GM18873 (cell line): ENCODE measurements around the gene SHLD3.
"Not testable (repeated sequence)": the region's sequence is repeated elsewhere in the genome, so short reads cannot be mapped to it uniquely, and the experiment has no call there.

ENCODE experiments used
- ATAC-seq: cut with Tn5 transposase; IDR thresholded peaks from one replicate; pipeline ENCODE4 v1.9.1; 2021; ENCODE audit warnings: mild to moderate bottlenecking, moderate library complexity, moderate number of reproducible peaks; ENCODE audit not compliant: unreplicated experiment, low FRiP score

The SHLD3 gene, protein sequence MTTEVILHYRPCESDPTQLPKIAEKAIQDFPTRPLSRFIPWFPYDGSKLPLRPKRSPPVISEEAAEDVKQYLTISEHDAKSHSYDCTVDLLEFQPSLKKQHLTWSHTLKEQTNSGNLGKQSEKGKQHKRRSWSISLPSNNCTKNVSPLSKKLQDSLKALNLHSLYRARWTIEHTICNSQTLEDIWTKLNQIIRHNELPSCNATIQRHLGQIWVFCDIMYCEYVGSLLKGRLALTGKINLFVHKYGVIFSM

DNA sequence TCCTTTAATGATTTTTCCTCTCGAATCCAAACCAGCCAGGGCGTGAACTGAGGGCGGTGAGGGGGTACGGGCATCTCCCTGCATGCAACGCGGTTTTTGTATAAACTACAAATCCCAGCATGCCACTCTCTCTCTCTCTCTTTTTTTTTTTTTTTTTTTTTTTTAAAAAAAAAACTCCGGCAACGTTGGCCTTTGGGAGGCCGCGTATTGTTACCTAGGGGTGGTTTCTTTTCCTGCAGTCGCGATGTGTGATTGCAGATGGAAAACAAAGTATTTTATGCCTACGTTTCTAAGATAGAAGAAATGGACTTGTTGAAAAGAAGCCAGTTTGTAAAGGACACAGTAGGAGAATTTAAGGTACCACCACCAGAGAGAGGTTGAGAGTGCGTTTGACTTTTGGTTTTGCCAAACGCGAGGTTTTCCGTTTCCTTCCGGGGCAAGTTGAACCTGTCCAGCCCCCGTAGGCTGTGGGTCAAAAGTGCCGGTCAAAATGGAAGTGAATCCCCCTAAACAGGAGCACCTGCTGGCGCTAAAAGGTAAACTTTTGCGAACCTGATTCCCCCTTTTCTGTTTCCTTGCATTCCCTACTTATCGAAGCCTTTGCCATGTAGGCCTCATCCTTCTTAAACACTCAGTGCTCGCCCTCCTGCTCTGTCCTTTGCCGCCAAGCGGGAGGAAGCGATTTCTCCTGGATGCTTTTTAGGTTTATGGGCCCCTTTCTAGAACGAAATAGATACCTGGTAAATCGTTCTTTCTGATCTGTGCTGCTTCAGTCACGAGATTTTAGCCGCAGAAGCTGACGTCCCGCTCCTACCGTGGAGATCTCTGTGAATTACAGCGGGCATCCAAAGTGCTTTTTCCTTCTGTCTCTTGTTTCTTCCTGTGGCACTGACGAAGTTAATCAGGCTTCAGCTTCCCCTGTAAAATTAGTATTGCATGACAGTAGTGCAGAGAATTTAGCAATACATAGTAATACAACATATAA lies at the start of gene SHLD3, which contains the start of gene TRAPPC13:
SHLD3 (plus strand) TSS at position 457 of the 985 bp plus-strand sequence. CDS start 4,561 bp downstream, outside the sequence.
TRAPPC13 (plus strand) TSS at position 457 of the 985 bp plus-strand sequence; CDS start at position 491, 34 bp downstream.
- ATAC-seq: peak; percentile 69

DNA sequence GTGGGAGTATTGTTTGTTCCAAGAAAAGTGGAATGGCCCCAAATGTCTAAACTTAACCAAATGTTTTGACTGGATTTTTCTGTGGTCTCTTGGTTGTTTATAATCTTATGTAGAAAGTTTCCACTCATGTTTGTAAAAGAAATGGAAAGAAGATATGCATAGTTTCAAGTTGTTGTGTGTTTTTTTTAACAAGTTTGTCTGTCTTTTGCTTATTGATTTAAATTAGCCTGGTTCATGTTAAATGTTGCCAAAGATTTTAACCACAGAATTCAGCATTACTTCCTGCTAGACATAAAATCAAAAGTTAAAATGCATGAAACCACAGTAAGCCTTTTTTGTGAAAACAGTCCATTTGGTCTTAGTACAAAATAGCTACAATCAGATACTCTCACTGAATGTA lies 47.7 kb upstream of the SHLD3 start:
- ATAC-seq: no peak

GRCh38 chr5:65588694-65589093 lies 36.1 kb upstream of the SHLD3 start:
- ATAC-seq: no peak

DNA sequence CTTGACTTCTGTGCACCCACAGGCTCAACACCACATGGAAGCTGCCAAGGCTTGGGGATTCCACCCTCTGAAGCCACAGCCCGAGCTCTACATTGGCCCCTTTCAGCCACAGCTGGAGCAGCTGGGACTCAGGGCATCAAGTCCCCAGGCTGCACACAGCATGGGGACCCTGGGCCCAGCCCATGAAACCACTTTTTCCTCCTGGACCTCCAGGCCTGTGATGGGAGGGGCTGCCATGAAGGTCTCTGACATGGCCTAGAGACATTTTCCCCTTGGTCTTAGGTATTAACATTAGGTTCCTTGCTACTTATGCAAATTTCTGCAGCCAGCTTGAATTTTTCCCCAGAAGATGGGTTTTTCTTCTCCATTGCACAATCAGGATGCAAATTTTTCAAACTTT lies 23.1 kb upstream of the SHLD3 start:
- ATAC-seq: not testable (repeated sequence)

- no peak for ATAC-seq
Observed at GRCh38 chr5:65611524-65611923, 13.3 kb upstream of the SHLD3 start.

DNA sequence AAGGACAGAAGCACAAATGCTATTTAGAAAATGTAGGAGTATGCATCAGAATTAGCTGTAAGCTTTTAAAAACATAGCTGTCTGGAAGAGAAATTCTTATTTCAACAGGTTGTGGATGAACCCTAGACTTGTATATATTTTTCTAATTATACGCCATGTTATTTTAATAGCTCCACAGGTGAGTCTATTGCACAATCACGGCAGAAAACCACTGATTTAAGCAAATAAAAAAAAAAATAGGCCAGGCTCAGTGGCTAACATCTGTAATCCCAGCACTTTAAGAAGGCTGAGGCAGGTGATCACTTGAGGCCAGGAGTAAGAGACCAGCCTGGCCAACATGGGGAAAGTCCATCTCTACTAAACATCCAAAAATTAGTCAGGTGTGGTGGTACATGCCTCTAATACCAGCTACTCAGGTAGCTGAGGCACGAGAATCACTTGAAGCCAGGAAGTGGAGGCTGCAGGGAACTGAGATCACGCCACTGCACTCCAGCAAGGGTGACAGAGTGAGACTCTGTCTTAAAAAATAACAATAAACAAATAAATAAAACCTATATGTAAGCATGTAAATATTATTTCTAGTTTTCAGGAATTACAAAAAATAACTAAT lies 12.4 kb upstream of the SHLD3 start:
- no peak for ATAC-seq

- no peak for ATAC-seq
Observed at GRCh38 chr5:65620021-65620420, 4.8 kb upstream of the SHLD3 start.

DNA sequence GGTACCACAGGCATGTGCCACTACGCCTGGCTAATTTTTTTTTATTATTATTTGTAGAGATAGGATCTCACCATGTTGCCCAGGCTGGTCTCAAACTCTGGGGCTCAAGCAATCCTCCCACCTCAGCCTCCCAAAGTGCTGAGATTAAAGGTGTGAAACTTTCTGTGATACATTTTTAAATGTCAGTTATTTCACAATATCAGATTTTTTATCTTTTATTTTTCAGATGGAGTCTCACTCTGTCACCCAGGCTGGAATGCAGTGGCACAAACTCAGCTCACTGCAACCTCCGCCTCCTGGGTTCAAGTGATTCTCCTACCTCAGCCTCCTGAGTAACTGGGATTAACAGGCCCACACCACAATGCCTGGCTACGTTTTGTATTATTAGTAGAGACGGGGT lies 2.9 kb upstream of the SHLD3 start:
- not testable (repeated sequence) for ATAC-seq

GRCh38 chr5:65623482-65623881 lies 1.3 kb upstream of the SHLD3 start:
- ATAC-seq: no peak

DNA sequence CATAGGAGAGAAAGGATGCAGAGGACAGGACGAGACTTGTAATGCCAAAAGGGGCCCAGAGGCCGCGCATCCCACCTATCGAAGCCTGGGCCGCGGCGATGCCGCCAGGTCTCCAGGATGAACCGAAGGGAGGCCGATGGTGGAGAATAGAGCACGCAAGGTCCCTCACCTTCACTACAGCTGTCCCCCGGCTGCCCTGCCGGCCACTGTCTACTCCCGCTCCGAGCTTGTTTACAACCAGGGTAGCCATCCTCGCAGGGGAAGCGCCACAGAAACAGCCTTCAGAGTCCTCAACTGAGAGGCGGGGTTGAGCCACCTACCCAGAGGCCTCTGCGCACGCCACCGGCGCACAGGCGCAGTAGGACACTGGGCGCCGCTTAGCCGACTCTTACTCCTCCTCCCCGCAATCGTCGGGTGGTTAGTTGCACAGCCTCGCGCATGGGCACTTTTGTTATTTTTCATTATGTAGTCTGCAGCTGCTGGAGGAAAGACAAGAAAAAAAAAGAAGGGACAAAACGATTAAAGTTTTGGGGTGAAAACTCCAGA lies 729 bp upstream of the SHLD3 start, which contains the start of gene TRIM23:
TRIM23 (minus strand) TSS at position 309 of the 546 bp plus-strand sequence; CDS start at position 250, 59 bp downstream.
- peak; percentile 84 for ATAC-seq

DNA sequence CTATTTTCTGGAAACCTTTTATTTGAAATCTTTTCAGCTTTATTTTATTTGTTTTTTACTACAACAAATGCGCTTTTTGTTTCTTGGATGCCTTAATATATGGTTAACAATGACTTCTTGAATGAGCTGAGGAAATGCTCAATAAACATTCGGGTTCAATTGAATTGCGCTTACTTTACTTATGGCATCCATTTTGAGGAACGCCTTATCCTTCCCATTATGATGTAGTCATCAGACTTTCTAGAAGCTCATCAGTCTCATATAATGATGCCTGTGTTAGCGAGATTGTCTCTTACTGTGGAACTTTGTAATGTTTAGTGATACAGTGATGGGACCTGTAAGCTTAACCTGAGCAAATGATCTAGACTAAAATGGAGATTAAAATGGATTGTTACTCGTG lies 916 bp downstream of the SHLD3 start:
- no peak for ATAC-seq

DNA sequence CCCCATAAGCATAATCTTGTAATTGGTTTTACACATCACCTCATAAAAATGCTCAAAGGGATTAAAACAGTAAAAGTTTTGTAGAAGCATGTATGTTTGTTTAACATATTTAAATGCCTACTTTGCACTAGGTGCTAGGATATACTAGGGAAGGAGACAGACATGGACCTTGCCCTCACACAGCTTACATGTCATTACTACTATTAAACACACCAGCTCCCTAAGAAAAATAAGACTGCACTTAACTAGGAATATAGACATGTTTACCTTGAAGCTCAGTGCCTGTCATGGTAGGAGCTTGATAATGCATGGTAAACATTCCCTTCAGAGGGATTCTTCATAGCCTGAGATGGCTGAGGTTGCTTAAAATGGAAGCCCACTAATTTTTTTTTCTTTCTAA lies 6.2 kb downstream of the SHLD3 start:
- no peak for ATAC-seq

DNA sequence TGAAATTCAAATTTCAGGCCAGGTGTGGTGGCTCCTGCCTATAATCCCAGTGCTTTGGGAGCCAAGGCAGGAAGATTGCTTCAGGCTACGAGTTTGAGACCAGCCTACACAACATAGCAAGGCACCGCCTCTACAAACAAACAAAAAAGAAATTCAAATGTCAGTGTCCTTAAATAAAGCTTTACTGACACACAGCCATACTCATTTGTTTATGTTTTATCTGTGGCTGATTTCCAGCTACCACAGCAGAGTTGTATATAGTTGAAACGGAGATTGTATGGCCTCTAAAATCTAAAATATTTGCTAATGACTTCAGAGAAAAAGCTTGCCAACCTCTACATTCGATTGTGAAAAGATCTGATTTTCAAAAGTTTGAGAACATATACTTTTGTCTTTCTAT lies 15.4 kb downstream of the SHLD3 start:
- no peak for ATAC-seq

DNA sequence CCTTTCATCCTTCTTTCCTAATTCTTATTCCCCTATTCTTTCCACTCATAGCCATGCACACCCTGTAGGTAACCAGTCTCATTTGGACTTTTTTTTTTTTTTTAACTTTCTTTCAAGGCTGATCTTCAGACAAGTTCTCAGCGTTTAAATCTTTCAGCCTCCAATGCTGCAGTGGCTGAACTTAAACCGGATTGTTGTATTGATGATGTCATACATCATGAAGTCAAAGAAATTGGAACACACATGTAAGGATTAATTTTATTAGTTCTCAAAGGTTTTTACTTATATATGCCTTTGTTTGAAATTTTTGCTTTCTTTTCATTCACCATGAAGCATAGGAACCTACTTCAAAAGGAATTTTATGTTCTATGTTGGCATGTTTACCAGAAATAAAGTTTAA lies 22.1 kb downstream of the SHLD3 start:
- ATAC-seq: no peak

DNA sequence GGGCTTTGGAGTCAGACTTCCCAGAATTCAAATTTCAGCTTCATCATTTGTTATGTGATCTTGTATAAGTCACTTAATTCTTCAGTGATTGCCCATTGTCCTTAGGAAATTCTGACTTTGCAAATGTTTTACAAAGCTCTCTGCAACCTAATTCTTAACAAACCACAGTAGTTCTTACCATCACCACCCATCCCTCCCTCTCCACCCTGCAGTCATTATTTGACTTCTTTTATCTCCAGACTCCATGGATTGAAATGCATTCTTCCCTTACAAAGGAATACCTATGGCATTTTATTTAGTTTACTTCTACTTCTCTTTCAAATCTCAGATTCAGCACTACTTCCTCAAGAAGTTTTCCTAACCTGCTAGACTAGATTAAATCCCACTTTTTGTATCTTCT lies 23.1 kb downstream of the SHLD3 start:
- no peak for ATAC-seq

DNA sequence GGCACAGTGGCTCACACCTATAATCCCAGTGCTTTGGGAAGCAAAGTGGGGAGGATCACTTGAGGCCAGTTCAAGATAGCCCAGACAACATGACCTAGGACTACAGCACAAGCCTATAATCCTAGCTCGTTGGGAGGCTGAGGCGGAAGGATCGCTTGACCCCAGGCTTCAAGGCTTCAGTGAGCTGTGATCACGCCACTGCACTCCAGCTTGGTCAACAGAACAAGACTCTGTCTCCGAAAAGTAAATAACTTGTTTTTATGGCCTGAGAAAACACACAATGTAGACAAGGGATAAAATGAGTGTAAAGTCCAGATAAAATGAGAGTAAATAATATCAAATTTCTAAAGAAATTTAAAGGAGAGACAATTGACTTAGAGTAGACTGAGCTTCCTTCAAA lies 26.3 kb downstream of the SHLD3 start:
- no peak for ATAC-seq

DNA sequence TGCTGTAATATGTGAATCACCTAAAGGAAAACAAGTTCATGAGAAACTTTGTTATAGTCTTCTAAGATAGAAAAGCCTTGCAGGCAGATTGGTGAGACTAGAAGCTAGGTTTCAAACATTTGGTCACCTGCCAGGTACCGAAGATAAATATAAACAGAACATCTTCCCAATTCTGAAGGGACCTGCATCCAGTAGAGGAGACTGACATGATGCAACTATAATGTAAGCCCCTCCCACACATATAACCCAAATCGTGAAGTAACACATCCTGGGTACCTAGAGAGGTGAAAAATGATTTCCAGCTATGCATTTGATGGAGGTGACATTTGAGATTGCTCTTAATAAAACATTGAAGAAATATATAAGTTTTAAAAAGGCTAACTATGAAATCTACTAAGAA lies 29.9 kb downstream of the SHLD3 start:
- ATAC-seq: no peak

GRCh38 chr5:65663804-65664521 lies 39.1 kb downstream of the SHLD3 start:
- no peak for ATAC-seq

DNA sequence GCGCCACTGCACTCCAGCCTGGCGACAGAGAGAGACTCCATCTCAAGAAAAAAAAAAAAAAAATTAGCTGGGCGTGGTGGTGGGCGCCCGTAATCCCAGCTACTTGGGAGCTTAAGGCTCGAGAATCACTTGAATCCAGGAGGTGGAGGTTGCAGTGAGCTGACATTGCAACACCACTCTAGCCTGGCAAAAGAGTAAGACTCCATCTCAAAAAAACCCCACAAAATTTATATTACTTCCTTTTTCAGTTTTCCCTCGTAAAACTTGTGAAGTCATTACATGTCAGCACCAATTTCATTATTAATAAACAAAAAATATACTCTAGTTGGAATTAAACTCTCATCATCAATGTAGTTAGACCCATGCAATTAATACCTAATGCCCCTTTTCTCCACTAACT lies 43.9 kb downstream of the SHLD3 start:
- no peak for ATAC-seq

DNA sequence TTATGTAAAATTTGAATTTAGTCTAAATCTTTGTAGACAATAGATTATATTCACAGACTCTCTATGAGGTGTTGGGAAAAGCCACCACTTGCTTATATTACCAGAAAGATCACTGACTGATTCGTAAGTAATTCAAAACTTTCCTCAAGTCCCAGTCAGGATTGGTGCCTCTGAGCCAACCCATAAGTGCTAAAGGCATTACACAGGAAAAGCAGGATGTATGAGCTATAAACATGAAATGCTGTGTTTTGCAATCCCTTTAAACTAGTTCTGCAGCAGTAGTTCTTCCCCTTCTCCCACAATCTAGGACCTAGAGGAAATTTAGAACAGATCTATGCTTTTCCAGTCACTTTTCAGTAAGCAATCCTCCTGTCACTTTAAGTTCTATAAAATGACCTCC lies 48.0 kb downstream of the SHLD3 start:
- no peak for ATAC-seq
